ENCODE data around the gene CARM1. TPM values are rescaled to one million over a fixed set of nuclear protein-coding genes. Genes with fewer than 3 reads are reported as not detected.

Gene CARM1
- total RNA-seq, 1 experiment from 2014 or later = 103 TPM

DNA sequence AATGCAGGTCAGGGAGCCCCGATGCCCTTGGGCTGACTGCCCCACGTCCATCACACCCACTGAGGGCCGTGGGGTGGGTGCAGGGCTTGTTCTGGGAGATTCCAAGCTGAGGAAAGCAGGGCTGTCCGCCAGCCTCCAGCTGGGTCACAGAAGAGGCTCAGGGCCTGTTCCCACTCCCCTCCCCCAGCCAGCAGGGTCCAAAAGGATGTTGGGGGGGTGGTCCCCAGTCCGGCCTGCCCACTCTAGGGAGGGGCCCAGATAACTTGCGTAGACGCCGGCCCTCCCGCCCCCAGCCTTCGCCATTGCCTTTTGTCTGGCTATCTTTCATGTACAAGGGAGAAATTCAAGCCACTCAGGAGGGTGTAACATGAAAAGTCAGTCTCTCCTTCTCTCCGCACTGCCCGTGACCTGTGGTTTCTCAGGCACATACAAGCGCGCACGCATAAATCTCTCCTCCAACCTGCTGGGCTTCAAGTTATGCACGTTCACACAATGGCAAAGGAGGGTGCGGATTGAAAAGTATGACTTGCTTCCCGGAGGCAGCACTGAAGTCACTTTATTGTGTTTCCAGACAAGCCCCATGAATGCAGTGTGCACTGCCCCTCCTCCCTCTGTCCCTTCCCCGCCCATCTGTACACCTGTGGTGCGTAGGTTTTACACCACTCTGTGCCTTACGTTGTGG, 20.2 kb downstream of the CARM1 start:
- ATAC-seq = no peak
- no peak for DNase-seq (ENCODE audit: low read depth, low spot score)
- Histone ChIP-seq H3K4me1 (ENCODE audit: control insufficient read depth in 1 of 2, insufficient read depth in 2 of 2, low read length in 2 of 2) (peaks cover 11 to 21% of the 10 kb centered on the region in 2 experiments), H3K36me3 (ENCODE audit: control insufficient read depth in 1 of 2, insufficient read depth in 2 of 2, low read length in 2 of 2) (no peaks in the 10 kb centered on the region), H3K9me2 (ENCODE audit: insufficient read depth) (no peaks in the 10 kb centered on the region), H2AFZ (ENCODE audit: low read depth, low read length, poor library complexity, severe bottlenecking) (no peak overlapping the region), H3K27ac (ENCODE audit: low read depth, low read length) (no peak overlapping the region), H3K4me2 (ENCODE audit: low read length) (no peak overlapping the region), H3K4me3 (replicated peaks in 1 of 2; ENCODE audit: low read depth in 1 of 2, low read length in 2 of 2) (no peak overlapping the region), H3K9ac (ENCODE audit: low read length) (no peak overlapping the region), H3K9me3 (ENCODE audit: control insufficient read depth in 1 of 2, insufficient read depth in 1 of 2, low read depth in 1 of 2, low read length in 2 of 2) (no peaks in the 10 kb centered on the region), H3K79me2 (ENCODE audit: insufficient read depth, low read length) (peaks cover 91% of the 10 kb centered on the region), H4K20me1 (ENCODE audit: insufficient read depth) (no peaks in the 10 kb centered on the region), H3K27me3 (ENCODE audit: insufficient read depth, low read length) (no peaks in the 10 kb centered on the region)
- POLR2A ChIA-PET = no interaction called here
- intact Hi-C loops (cut with micrococcal nuclease) = no loop called here
- no TSS peak for BruUV-seq (replicated peaks)
- TF ChIP-seq ZFX (IDR thresholded peaks at IDR 0.05) (no peak), ATF3 (IDR thresholded peaks at IDR 0.05) (no peak), ELF1 (IDR thresholded peaks at IDR 0.05; ENCODE audit: borderline replicate concordance, low read depth) (no peak)
- CTCF ChIA-PET = no interaction called here
- RAD21 ChIA-PET (ENCODE audit: low non-redundant PET in 1 of 2, low total read pairs in 2 of 2, uncharacterized antibody in 2 of 2, unreplicated experiment in 2 of 2) = no interaction called here

GRCh38 chr19:10892256-10892655, 20.9 kb downstream of the CARM1 start:
- peaks cover 11 to 21% of the 10 kb centered on the region in 2 experiments; a peak in 3 of 4 replicates for H3K4me1 ChIP-seq (ENCODE audit: control insufficient read depth in 1 of 2, insufficient read depth in 2 of 2, low read length in 2 of 2)
- BruUV-seq (replicated peaks) = no TSS peak

More at GRCh38 chr19:10892256-10892655, 20.9 kb downstream of the CARM1 start:
- ChIA-PET CTCF (no interaction called here), RAD21 (ENCODE audit: low non-redundant PET in 1 of 2, low total read pairs in 2 of 2, uncharacterized antibody in 2 of 2, unreplicated experiment in 2 of 2) (no interaction called here), POLR2A (no interaction called here)
- intact Hi-C loops (cut with micrococcal nuclease) = no loop called here
- H4K20me1 ChIP-seq (ENCODE audit: insufficient read depth) = no peaks in the 10 kb centered on the region
- ATAC-seq (no peak), DNase-seq (ENCODE audit: low read depth, low spot score) (no peak)
- no peak overlapping the region for H3K4me3 ChIP-seq (replicated peaks in 1 of 2; ENCODE audit: low read depth in 1 of 2, low read length in 2 of 2)
- H3K27ac ChIP-seq (ENCODE audit: low read depth, low read length) = no peak overlapping the region
- H3K27me3 ChIP-seq (ENCODE audit: insufficient read depth, low read length) = no peaks in the 10 kb centered on the region
- H3K36me3 ChIP-seq (ENCODE audit: control insufficient read depth in 1 of 2, insufficient read depth in 2 of 2, low read length in 2 of 2) = no peaks in the 10 kb centered on the region
- no peak overlapping the region for H3K9ac ChIP-seq (ENCODE audit: low read length)
- H3K9me3 ChIP-seq (ENCODE audit: control insufficient read depth in 1 of 2, insufficient read depth in 1 of 2, low read depth in 1 of 2, low read length in 2 of 2) = no peaks in the 10 kb centered on the region
- no peak overlapping the region for H2AFZ ChIP-seq (ENCODE audit: low read depth, low read length, poor library complexity, severe bottlenecking)
- H3K4me2 ChIP-seq (ENCODE audit: low read length) = no peak overlapping the region
- H3K79me2 ChIP-seq (ENCODE audit: insufficient read depth, low read length) = peaks cover 91% of the 10 kb centered on the region
- TF ChIP-seq ATF3 (IDR thresholded peaks at IDR 0.05) (no peak), ZNF274 (IDR thresholded peaks at IDR 0.05; ENCODE audit: low read depth, low read length) (no peak), SIN3A (IDR thresholded peaks at IDR 0.05; ENCODE audit: low read depth) (no peak), EZH2 (IDR thresholded peaks at IDR 0.05) (no peak), CBX3 (IDR thresholded peaks at IDR 0.05; ENCODE audit: low read depth) (no peak), JUND (IDR thresholded peaks at IDR 0.05) (no peak), SRF (IDR thresholded peaks at IDR 0.05; ENCODE audit: low read depth) (no peak), RAD21 (IDR thresholded peaks at IDR 0.05; ENCODE audit: low read depth) (no peak), POLR2AphosphoS5 (IDR thresholded peaks at IDR 0.05; ENCODE audit: low read depth, low read length) (no peak)
- TF ChIP-seq, protein P1, sequence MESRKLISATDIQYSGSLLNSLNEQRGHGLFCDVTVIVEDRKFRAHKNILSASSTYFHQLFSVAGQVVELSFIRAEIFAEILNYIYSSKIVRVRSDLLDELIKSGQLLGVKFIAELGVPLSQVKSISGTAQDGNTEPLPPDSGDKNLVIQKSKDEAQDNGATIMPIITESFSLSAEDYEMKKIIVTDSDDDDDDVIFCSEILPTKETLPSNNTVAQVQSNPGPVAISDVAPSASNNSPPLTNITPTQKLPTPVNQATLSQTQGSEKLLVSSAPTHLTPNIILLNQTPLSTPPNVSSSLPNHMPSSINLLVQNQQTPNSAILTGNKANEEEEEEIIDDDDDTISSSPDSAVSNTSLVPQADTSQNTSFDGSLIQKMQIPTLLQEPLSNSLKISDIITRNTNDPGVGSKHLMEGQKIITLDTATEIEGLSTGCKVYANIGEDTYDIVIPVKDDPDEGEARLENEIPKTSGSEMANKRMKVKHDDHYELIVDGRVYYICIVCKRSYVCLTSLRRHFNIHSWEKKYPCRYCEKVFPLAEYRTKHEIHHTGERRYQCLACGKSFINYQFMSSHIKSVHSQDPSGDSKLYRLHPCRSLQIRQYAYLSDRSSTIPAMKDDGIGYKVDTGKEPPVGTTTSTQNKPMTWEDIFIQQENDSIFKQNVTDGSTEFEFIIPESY (IDR thresholded peaks at IDR 0.05; ENCODE audit: extremely low read depth, insufficient replicate concordance, low read length) = no peak
- no peaks in the 10 kb centered on the region for H3K9me2 ChIP-seq (ENCODE audit: insufficient read depth)
